GM23338 (cell line): ENCODE measurements around the gene CASQ2. TPM values are rescaled to one million over a fixed set of nuclear protein-coding genes. Genes with fewer than 3 reads are reported as not detected.

Experiments
- ATAC-seq: fragments of 200-7000 bp; cut with Tn5 transposase; 3 replicates; pipeline ENCODE4 v1.9.1; 2020
- DNase-seq: peaks from one replicate; pipeline ENCODE4 v3.0.0-alpha.2; 2015; ENCODE audit warnings: low spot score
- H2AFZ ChIP-seq: fragments of 200-600 bp; sonication (generic); 2 replicates; pipeline ENCODE4 v1.8.0; 2016; ENCODE audit warnings: antibody characterized with exemption, mild to moderate bottlenecking, moderate library complexity
- H3F3A ChIP-seq: fragments of 200-600 bp; sonication (generic); replicated peaks from 2 replicates; pipeline ENCODE4 v1.8.0; 2017; ENCODE audit warnings: antibody characterized with exemption, mixed run types, low read depth
- H3K27ac ChIP-seq: fragments of 200-600 bp; sonication (generic); 2 replicates; pipeline ENCODE4 v1.6.1; 2016; ENCODE audit warnings: low read depth
- H3K27me3 ChIP-seq: fragments of 200-600 bp; sonication (generic); 2 replicates; pipeline ENCODE4 v1.8.0; 2016; ENCODE audit warnings: mild to moderate bottlenecking, mixed run types, moderate library complexity; ENCODE audit not compliant: insufficient read depth
- H3K36me3 ChIP-seq: fragments of 200-600 bp; sonication (generic); 2 replicates; pipeline ENCODE4 v1.8.0; 2016; ENCODE audit warnings: mild to moderate bottlenecking; ENCODE audit not compliant: insufficient read depth
- H3K4me1 ChIP-seq: fragments of 200-600 bp; sonication (generic); 2 replicates; pipeline ENCODE4 v1.8.0; 2016; ENCODE audit warnings: mild to moderate bottlenecking, moderate library complexity; ENCODE audit not compliant: insufficient read depth
- H3K4me2 ChIP-seq: fragments of 200-600 bp; sonication (generic); 2 replicates; pipeline ENCODE4 v1.7.1; 2017; ENCODE audit warnings: mixed run types
- H3K4me3 ChIP-seq: fragments of 200-600 bp; sonication (generic); 2 replicates; pipeline ENCODE4 v1.6.1; 2016; ENCODE audit warnings: mixed run types
- H3K79me2 ChIP-seq: fragments of 200-600 bp; sonication (generic); replicated peaks from 2 replicates; pipeline ENCODE4 v1.8.0; 2017; ENCODE audit warnings: mild to moderate bottlenecking; ENCODE audit not compliant: insufficient read depth
- H3K9me2 ChIP-seq: fragments of 200-600 bp; sonication (generic); 2 replicates; pipeline ENCODE4 v1.8.0; 2017; ENCODE audit not compliant: insufficient read depth
- H4K20me1 ChIP-seq: fragments of 200-600 bp; sonication (generic); replicated peaks from 2 replicates; pipeline ENCODE4 v1.8.0; 2017; ENCODE audit warnings: mild to moderate bottlenecking; ENCODE audit not compliant: insufficient read depth
- H3K27ac Mint-ChIP-seq: 2 replicates; pipeline ENCODE4 v1.8.0; 2020; ENCODE audit warnings: inconsistent platforms, mild to moderate bottlenecking, moderate library complexity, mixed read lengths
- H3K27me3 Mint-ChIP-seq: 3 replicates; pipeline ENCODE4 v1.8.0; 2022; ENCODE audit warnings: low read depth, mild to moderate bottlenecking, moderate library complexity, mixed read lengths, inconsistent platforms; ENCODE audit not compliant: insufficient read depth, poor library complexity
- H3K36me3 Mint-ChIP-seq: 3 replicates; pipeline ENCODE4 v1.8.0; 2021; ENCODE audit warnings: low read depth, mild to moderate bottlenecking, inconsistent platforms, moderate library complexity, mixed read lengths
- H3K4me1 Mint-ChIP-seq: 3 replicates; pipeline ENCODE4 v1.8.0; 2020; ENCODE audit warnings: mild to moderate bottlenecking, inconsistent platforms, mixed read lengths
- H3K4me3 Mint-ChIP-seq: 3 replicates; pipeline ENCODE4 v1.8.0; 2021; ENCODE audit warnings: moderate library complexity, mild to moderate bottlenecking, inconsistent platforms, mixed read lengths
- H3K9me3 Mint-ChIP-seq: 3 replicates; pipeline ENCODE4 v1.8.0; 2020; ENCODE audit warnings: moderate library complexity, mild to moderate bottlenecking, inconsistent platforms, mixed read lengths
- CTCF ChIP-seq, 2 experiments: fragments of 200-600 bp in 1 of 2; sonication (generic) in 1 of 2; conservative IDR thresholded peaks; 2 replicates each; pipeline versions ENCODE4 v1.5.1 to v1.6.1; 2016 to 2017; ENCODE audit warnings: antibody characterized with exemption in 2 of 2, low read depth in 2 of 2, mild to moderate bottlenecking in 2 of 2, moderate library complexity in 1 of 2
- EZH2 ChIP-seq: fragments of 200-600 bp; sonication (generic); IDR thresholded peaks from one replicate; pipeline ENCODE4 v1.8.0; 2017; ENCODE audit warnings: antibody characterized with exemption, mild to moderate bottlenecking, low read depth; ENCODE audit not compliant: unreplicated experiment
- EZH2phosphoT487 ChIP-seq: fragments of 200-600 bp; sonication (generic); IDR thresholded peaks from one replicate; pipeline ENCODE4 v1.8.1; 2018; ENCODE audit warnings: antibody characterized with exemption; ENCODE audit not compliant: unreplicated experiment
- NANOG ChIP-seq: IDR thresholded peaks from 2 replicates; pipeline ENCODE4 v1.6.1; 2016; ENCODE audit warnings: antibody characterized with exemption, borderline replicate concordance
- POLR2AphosphoS5 ChIP-seq: IDR thresholded peaks from 2 replicates; pipeline ENCODE4 v1.6.1; 2016; ENCODE audit warnings: antibody characterized with exemption, low read depth
- STAT1 ChIP-seq: IDR thresholded peaks from one replicate; pipeline ENCODE4 v1.6.1; 2016; ENCODE audit warnings: antibody characterized with exemption; ENCODE audit not compliant: unreplicated experiment
- ZNF114 ChIP-seq: fragments of 250-450 bp; sonication (Bioruptor Pico); IDR thresholded peaks from 2 replicates; pipeline ENCODE4 v1.5.0; 2020; ENCODE audit warnings: mild to moderate bottlenecking, moderate library complexity
- ZNF331 ChIP-seq: fragments of 250-450 bp; sonication (Bioruptor Pico); IDR thresholded peaks from 2 replicates; pipeline ENCODE4 v1.5.0; 2020; ENCODE audit warnings: low read depth, mild to moderate bottlenecking, moderate library complexity
- polyA plus RNA-seq: library from polyadenylated mRNA; unstranded; fragments of >200 nt; fragmentation: Nextera tagmentation; extraction: Ambion mirVana; gene quantifications from 2 replicates; pipeline ENCODE4 v1.2.1, GENCODE V29; 2016
- total RNA-seq: library from RNA; depleted of rRNA; stranded (reverse); fragments of >200 nt; shearing (Covaris generic); gene quantifications from 2 replicates; pipeline ENCODE4 v1.2.3, GENCODE V29; 2014
- TF ChIP-seq, protein P1 (sequence below): IDR thresholded peaks from 2 replicates; pipeline ENCODE4 v1.6.1; 2016; ENCODE audit warnings: antibody characterized with exemption
- TF ChIP-seq, protein P2 (sequence below): IDR thresholded peaks from one replicate; pipeline ENCODE4 v1.6.1; 2018; ENCODE audit warnings: antibody characterized with exemption; ENCODE audit not compliant: unreplicated experiment

Gene CASQ2
- total and polyA plus RNA-seq, 2 experiments from 2014 or later, result not detected

- no peaks in the 10 kb centered on the region for H3K27me3 ChIP-seq
- Mint-ChIP-seq H3K36me3 (no peaks in the 10 kb centered on the region), H3K27ac (peak overlapping the region; percentile 21; the same call in 1 of the 2 replicates), H3K4me1 (peaks cover 32% of the 10 kb centered on the region), H3K27me3 (peaks cover 6% of the 10 kb centered on the region), H3K9me3 (no peaks in the 10 kb centered on the region), H3K4me3 (no peak overlapping the region)
- no peak overlapping the region for H3K4me2 ChIP-seq
- H3K4me3 ChIP-seq, result no peak overlapping the region
- DNase-seq, result no peak
- no peak for TF ChIP-seq POLR2AphosphoS5
- TF ChIP-seq NANOG, result no peak
- no peak for TF ChIP-seq STAT1
- TF ChIP-seq EZH2, result no peak
- TF ChIP-seq, protein P1, sequence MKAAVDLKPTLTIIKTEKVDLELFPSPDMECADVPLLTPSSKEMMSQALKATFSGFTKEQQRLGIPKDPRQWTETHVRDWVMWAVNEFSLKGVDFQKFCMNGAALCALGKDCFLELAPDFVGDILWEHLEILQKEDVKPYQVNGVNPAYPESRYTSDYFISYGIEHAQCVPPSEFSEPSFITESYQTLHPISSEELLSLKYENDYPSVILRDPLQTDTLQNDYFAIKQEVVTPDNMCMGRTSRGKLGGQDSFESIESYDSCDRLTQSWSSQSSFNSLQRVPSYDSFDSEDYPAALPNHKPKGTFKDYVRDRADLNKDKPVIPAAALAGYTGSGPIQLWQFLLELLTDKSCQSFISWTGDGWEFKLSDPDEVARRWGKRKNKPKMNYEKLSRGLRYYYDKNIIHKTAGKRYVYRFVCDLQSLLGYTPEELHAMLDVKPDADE, result no peak
- no peak for TF ChIP-seq EZH2phosphoT487
- ATAC-seq, result no peak
- peaks cover 32% of the 10 kb centered on the region for H3K4me1 ChIP-seq
- no peaks in the 10 kb centered on the region for H3F3A ChIP-seq
- H3K79me2 ChIP-seq, result no peaks in the 10 kb centered on the region
- H3K9me2 ChIP-seq, result peaks cover 9% of the 10 kb centered on the region; the same call in 1 of the 2 replicates
- no peak overlapping the region for H3K27ac ChIP-seq
- no peaks in the 10 kb centered on the region for H3K36me3 ChIP-seq
- no peak overlapping the region for H2AFZ ChIP-seq
- H4K20me1 ChIP-seq, result no peaks in the 10 kb centered on the region
Observed at GRCh38 chr1:115796036-115796435, 27.5 kb upstream of the CASQ2 start.

- Histone ChIP-seq H3K4me1 (peaks cover 32% of the 10 kb centered on the region), H4K20me1 (no peaks in the 10 kb centered on the region), H3K4me3 (no peak overlapping the region), H3K27me3 (no peaks in the 10 kb centered on the region), H3K27ac (no peak overlapping the region), H3K4me2 (no peak overlapping the region), H3F3A (no peaks in the 10 kb centered on the region), H3K36me3 (no peaks in the 10 kb centered on the region), H3K9me2 (peaks cover 9% of the 10 kb centered on the region; the same call in 1 of the 2 replicates), H2AFZ (peak overlapping the region; percentile 43; the same call in 1 of the 2 replicates), H3K79me2 (no peaks in the 10 kb centered on the region)
- no peak overlapping the region for H3K27ac Mint-ChIP-seq
- H3K27me3 Mint-ChIP-seq, result peaks cover 6% of the 10 kb centered on the region
- no peak overlapping the region for H3K4me3 Mint-ChIP-seq
- ATAC-seq (no peak), DNase-seq (no peak)
- no peaks in the 10 kb centered on the region for H3K36me3 Mint-ChIP-seq
- TF ChIP-seq EZH2phosphoT487, result no peak
- TF ChIP-seq, protein P2, sequence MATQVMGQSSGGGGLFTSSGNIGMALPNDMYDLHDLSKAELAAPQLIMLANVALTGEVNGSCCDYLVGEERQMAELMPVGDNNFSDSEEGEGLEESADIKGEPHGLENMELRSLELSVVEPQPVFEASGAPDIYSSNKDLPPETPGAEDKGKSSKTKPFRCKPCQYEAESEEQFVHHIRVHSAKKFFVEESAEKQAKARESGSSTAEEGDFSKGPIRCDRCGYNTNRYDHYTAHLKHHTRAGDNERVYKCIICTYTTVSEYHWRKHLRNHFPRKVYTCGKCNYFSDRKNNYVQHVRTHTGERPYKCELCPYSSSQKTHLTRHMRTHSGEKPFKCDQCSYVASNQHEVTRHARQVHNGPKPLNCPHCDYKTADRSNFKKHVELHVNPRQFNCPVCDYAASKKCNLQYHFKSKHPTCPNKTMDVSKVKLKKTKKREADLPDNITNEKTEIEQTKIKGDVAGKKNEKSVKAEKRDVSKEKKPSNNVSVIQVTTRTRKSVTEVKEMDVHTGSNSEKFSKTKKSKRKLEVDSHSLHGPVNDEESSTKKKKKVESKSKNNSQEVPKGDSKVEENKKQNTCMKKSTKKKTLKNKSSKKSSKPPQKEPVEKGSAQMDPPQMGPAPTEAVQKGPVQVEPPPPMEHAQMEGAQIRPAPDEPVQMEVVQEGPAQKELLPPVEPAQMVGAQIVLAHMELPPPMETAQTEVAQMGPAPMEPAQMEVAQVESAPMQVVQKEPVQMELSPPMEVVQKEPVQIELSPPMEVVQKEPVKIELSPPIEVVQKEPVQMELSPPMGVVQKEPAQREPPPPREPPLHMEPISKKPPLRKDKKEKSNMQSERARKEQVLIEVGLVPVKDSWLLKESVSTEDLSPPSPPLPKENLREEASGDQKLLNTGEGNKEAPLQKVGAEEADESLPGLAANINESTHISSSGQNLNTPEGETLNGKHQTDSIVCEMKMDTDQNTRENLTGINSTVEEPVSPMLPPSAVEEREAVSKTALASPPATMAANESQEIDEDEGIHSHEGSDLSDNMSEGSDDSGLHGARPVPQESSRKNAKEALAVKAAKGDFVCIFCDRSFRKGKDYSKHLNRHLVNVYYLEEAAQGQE, result no peak
- no peak for TF ChIP-seq ZNF331 (CRISPR knock-in tag)
- no peak for TF ChIP-seq POLR2AphosphoS5
- TF ChIP-seq STAT1, result no peak
- no peak for TF ChIP-seq CTCF (conservative IDR thresholded peaks at IDR 0.05; ENCODE audit: low read depth in 2 of 2)
- TF ChIP-seq ZNF114 (CRISPR knock-in tag), result no peak
- no peaks in the 10 kb centered on the region for H3K9me3 Mint-ChIP-seq
- H3K4me1 Mint-ChIP-seq, result peaks cover 39% of the 10 kb centered on the region
Observed at GRCh38 chr1:115794976-115795639, 26.6 kb upstream of the CASQ2 start.
